Nephron (organoid): ENCODE measurements around the gene SLCO3A1.
A peak's percentile ranks its signal among the peaks of the same experiment; 100 is the strongest.

ENCODE experiments used
- H3K27ac Mint-ChIP-seq, 3 experiments: 2 replicates each; pipeline ENCODE4 v1.8.0; 2020; ENCODE audit warnings: mixed read lengths in 3 of 3, mild to moderate bottlenecking in 2 of 3, moderate library complexity in 1 of 3
- H3K27me3 Mint-ChIP-seq: 2 replicates; pipeline ENCODE4 v1.8.0; 2021; ENCODE audit warnings: low read depth, mild to moderate bottlenecking, moderate library complexity, mixed read lengths
- H3K36me3 Mint-ChIP-seq: 2 replicates; pipeline ENCODE4 v1.8.0; 2020; ENCODE audit warnings: low read depth, mixed read lengths
- H3K4me1 Mint-ChIP-seq: 2 replicates; pipeline ENCODE4 v1.8.0; 2020; ENCODE audit warnings: mixed read lengths
- H3K4me3 Mint-ChIP-seq, 3 experiments: 2 replicates each; pipeline ENCODE4 v1.8.0; 2020; ENCODE audit warnings: mild to moderate bottlenecking in 3 of 3, mixed read lengths in 3 of 3, moderate library complexity in 2 of 3
- H3K9me3 Mint-ChIP-seq: 2 replicates; pipeline ENCODE4 v1.8.0; 2020; ENCODE audit warnings: mixed read lengths
- TF ChIP-seq, protein P1 (sequence below), 3 experiments: fragments of 200-600 bp; sonication (generic); IDR thresholded peaks; one replicate each; pipeline ENCODE4 v1.5.0; 2021; ENCODE audit warnings: antibody characterized with exemption in 3 of 3; ENCODE audit not compliant: unreplicated experiment in 3 of 3

The SLCO3A1 gene

DNA sequence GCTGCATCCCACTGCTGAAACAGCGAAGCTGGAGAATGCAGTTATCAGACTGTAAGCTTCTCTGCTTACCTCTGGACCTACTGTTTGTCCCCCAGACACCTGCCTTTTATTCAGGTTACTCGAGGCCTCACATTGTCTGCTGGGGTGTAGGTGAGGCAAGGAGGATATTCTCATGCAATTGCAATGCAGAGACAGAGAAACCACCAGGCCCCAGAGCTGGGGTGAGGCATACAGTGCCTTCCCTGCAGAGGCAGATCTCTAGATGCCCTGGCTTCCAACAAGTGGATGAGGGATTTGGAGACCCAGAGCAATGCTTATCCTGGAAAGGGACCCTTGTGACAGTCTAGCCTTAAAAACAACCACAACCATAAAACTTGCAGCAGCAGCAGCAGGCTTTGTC, 276.7 kb downstream of the SLCO3A1 start:
- H3K4me1 Mint-ChIP-seq = peaks cover 10% of the 10 kb centered on the region
- TF ChIP-seq, protein P1, sequence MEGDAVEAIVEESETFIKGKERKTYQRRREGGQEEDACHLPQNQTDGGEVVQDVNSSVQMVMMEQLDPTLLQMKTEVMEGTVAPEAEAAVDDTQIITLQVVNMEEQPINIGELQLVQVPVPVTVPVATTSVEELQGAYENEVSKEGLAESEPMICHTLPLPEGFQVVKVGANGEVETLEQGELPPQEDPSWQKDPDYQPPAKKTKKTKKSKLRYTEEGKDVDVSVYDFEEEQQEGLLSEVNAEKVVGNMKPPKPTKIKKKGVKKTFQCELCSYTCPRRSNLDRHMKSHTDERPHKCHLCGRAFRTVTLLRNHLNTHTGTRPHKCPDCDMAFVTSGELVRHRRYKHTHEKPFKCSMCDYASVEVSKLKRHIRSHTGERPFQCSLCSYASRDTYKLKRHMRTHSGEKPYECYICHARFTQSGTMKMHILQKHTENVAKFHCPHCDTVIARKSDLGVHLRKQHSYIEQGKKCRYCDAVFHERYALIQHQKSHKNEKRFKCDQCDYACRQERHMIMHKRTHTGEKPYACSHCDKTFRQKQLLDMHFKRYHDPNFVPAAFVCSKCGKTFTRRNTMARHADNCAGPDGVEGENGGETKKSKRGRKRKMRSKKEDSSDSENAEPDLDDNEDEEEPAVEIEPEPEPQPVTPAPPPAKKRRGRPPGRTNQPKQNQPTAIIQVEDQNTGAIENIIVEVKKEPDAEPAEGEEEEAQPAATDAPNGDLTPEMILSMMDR (IDR thresholded peaks at IDR 0.05; ENCODE audit: unreplicated experiment in 3 of 3) = no peak
- no peaks in the 10 kb centered on the region for H3K9me3 Mint-ChIP-seq
- H3K4me3 Mint-ChIP-seq = no peak overlapping the region
- H3K27ac Mint-ChIP-seq = no peak overlapping the region
- peaks cover 21% of the 10 kb centered on the region for H3K27me3 Mint-ChIP-seq
- H3K36me3 Mint-ChIP-seq = no peaks in the 10 kb centered on the region

DNA sequence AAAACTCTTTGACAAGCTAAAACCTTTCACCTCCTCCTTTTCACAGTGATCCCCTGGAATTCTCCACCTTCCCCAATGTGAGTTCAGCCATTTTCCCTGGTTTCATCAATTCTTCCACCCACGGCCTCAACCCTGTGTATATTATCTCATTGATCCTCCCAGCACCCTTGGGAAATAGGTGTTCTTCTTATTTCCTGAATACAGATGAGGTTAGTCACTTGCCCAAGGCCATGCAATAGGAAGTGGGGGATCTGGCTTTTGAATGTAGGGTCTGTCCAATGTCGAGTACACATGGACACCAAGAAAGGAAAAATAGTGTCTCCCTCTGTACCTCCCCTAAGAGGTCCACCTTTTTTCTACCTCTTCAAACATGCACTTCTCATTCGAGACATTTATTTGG, 277.4 kb downstream of the SLCO3A1 start:
- Mint-ChIP-seq H3K36me3 (peaks cover 1% of the 10 kb centered on the region), H3K9me3 (peaks cover 1% of the 10 kb centered on the region), H3K27ac (peak overlapping the region in 1 of 3 experiments; percentile 4)

DNA sequence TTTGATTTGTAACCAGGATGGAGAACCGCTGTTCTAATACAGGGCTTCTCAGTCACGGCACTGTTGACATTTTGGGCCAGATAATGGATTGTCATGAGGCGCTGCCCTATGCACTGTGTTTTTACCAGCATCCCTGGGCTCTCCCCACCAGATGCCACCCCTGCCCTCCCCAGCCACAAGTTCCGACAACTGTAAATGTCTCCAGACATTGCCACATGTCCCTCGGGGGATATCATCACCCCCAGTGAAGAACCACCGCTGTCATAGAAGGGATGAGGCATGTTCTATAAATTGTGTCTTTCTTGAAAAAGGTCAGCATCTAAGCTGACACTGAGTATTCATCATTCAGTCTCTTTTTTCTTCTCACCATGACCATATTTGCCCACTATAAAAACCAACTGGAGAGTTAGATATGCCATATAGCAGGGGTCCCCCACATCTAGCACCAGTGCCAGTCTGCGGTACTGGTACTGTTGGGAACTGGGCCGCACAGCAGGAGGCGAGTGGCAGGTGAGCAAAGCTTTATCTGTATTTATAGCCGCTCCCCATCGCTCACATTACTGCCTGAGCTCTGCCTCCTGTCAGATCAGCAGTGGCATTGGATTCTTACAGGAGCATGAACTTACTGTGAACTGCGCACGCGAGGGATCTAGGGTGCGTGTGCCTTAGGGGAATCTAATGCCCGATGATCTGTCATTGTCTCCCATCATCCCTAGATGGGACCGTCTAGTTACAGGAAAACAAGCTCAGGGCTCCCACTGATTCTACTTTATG, 279.7 kb downstream of the SLCO3A1 start:
- Mint-ChIP-seq H3K27ac (no peak overlapping the region), H3K36me3 (peaks cover 4% of the 10 kb centered on the region), H3K4me1 (peaks cover 6% of the 10 kb centered on the region), H3K9me3 (peaks cover 6% of the 10 kb centered on the region), H3K4me3 (no peak overlapping the region), H3K27me3 (peaks cover 5% of the 10 kb centered on the region)
- TF ChIP-seq, protein P1 (IDR thresholded peaks at IDR 0.05; ENCODE audit: unreplicated experiment in 3 of 3) = no peak

More for the DNA sequence above, 277.4 kb downstream of the SLCO3A1 start:
- peaks cover 10% of the 10 kb centered on the region for H3K4me1 Mint-ChIP-seq
- TF ChIP-seq, protein P1 (IDR thresholded peaks at IDR 0.05; ENCODE audit: unreplicated experiment in 3 of 3) = no peak
- no peak overlapping the region for H3K4me3 Mint-ChIP-seq
- H3K27me3 Mint-ChIP-seq = peaks cover 17% of the 10 kb centered on the region

DNA sequence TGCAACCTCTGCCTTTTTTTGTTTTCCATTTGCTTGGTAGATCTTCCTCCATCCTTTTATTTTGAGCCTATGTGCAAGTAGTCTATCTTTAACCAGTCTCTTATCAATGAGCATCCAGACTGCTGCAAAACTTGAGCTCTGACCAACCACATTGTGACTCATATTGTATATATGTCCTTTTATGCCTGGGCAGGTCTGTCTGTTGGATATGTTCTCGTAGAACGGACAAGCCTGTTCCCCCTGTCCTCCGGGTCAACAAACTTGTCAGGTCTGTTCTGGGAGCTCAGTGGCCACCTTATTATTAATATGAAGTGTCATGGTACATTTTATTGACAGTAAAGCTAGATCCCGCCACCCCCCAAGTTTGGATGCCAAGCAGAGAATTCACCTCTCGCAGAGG, 287.3 kb downstream of the SLCO3A1 start:
- H3K27me3 Mint-ChIP-seq = peaks cover 6% of the 10 kb centered on the region
- peaks cover 3% of the 10 kb centered on the region for H3K36me3 Mint-ChIP-seq
- H3K9me3 Mint-ChIP-seq = peaks cover 9% of the 10 kb centered on the region
- peaks cover 5% of the 10 kb centered on the region for H3K4me1 Mint-ChIP-seq
- no peak overlapping the region for H3K4me3 Mint-ChIP-seq
- no peak overlapping the region for H3K27ac Mint-ChIP-seq
- TF ChIP-seq, protein P1 (IDR thresholded peaks at IDR 0.05; ENCODE audit: unreplicated experiment in 3 of 3) = no peak

DNA sequence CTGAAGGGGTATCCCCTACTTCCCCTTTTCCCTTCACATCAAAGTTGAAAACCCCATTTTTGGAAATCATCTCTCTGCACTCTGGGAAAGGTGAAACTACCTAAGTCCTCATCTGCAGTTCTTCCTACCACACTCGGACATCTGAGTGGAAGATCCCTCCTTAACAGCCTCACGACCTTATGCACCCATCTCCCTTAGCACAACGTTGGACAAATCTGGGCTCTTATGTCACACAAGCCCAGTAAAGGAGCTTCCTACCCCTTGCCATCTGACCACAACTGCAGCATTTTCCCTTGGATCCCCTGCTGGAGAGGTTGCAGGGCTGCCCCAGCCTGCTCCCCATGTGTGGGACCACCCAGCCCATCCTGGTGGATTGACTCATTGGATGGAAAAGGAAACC, 288.1 kb downstream of the SLCO3A1 start:
- Mint-ChIP-seq H3K9me3 (peaks cover 4% of the 10 kb centered on the region), H3K27ac (no peak overlapping the region), H3K4me1 (peaks cover 12% of the 10 kb centered on the region), H3K4me3 (no peak overlapping the region), H3K36me3 (no peaks in the 10 kb centered on the region), H3K27me3 (peaks cover 6% of the 10 kb centered on the region)
- TF ChIP-seq, protein P1 (IDR thresholded peaks at IDR 0.05; ENCODE audit: unreplicated experiment in 3 of 3) = no peak
